ENCODE measurements around the gene GNGT2.

GNGT2 gene

GRCh38 chr17:49229076-49229804 is 18.9 kb upstream of the GNGT2 start:
- DNase-seq = no peak

- peak; percentile 41 for DNase-seq
These were observed 17.3 kb upstream of the GNGT2 start for GRCh38 chr17:49227436-49228261.

- no peak for DNase-seq
These were observed 16.5 kb upstream of the GNGT2 start for GRCh38 chr17:49226771-49227435.

- DNase-seq = no peak
These were observed 15.3 kb upstream of the GNGT2 start for GRCh38 chr17:49225554-49226236.

- no peak for DNase-seq
These were observed 14.6 kb upstream of the GNGT2 start for GRCh38 chr17:49224997-49225337.

- no peak for DNase-seq
These were observed 14.0 kb upstream of the GNGT2 start for GRCh38 chr17:49224198-49224996.

- DNase-seq = no peak
These were observed 13.3 kb upstream of the GNGT2 start for GRCh38 chr17:49223517-49224197.

GRCh38 chr17:49223168-49223516 is 12.8 kb upstream of the GNGT2 start:
- DNase-seq = no peak

GRCh38 chr17:49219987-49220386 is 9.6 kb upstream of the GNGT2 start:
- DNase-seq = no peak

- DNase-seq = no peak
These were observed 8.9 kb upstream of the GNGT2 start for GRCh38 chr17:49218941-49219913.

GRCh38 chr17:49217651-49218413 is 7.5 kb upstream of the GNGT2 start:
- no peak for DNase-seq

GRCh38 chr17:49216953-49217650 is 6.7 kb upstream of the GNGT2 start:
- no peak for DNase-seq

- DNase-seq = no peak
These were observed 6.1 kb upstream of the GNGT2 start for GRCh38 chr17:49216482-49216881.

- no peak for DNase-seq
These were observed 4.4 kb upstream of the GNGT2 start for GRCh38 chr17:49214676-49215360.

GRCh38 chr17:49213847-49214246 is 3.5 kb upstream of the GNGT2 start:
- no peak for DNase-seq

GRCh38 chr17:49213399-49213798 is 3.0 kb upstream of the GNGT2 start:
- DNase-seq = no peak

- no peak for DNase-seq
These were observed 1.3 kb downstream of the GNGT2 start for GRCh38 chr17:49209061-49209571.

GRCh38 chr17:49204516-49204915 is 5.9 kb downstream of the GNGT2 start:
- DNase-seq = no peak
